NCI-H2107 treated with DMSO at 0.1 percent for 48 hours (cell line): ENCODE data around the gene CHRD.
A peak's percentile ranks its signal among the peaks of the same experiment; 100 is the strongest.

Source experiments
- DNase-seq: peaks from one replicate; lab custom pipeline; 2025; ENCODE audit not compliant: unreplicated experiment; lab: John Stamatoyannopoulos, UW

Gene CHRD

GRCh38 chr3:184360929-184361531, 18.8 kb upstream of the CHRD start:
- no peak for DNase-seq

DNA sequence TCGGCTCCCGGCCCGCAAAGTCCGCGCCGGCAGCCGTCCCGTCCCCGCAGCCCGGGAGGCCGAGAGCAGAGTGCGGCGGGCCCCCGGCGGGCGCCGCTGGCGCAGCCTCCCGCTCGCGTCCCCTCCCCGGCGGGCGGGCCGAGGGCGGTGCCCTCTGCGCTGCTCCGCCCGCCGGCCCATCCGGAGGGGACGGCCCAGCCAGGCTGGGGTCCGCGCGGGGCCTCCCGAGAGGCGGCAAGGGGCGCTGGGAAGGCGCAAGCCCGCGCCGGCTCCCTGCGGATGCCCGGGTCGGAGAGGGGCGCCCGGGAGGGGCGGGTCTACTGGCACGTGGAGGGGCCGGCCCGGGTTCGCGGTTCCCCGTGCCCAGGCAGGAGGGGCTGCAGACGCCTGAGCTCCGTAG, 18.3 kb upstream of the CHRD start, which contains the start of the genes CLCN2 and POLR2H:
CLCN2 (minus strand) TSS at position 74 of the 400 bp plus-strand sequence. CDS start 126 bp downstream, outside the sequence.
POLR2H (plus strand) TSS at position 179 of the 400 bp plus-strand sequence. CDS start 1,783 bp downstream, outside the sequence.
- no peak for DNase-seq

- peak; percentile 82 for DNase-seq
These were observed 17.8 kb upstream of the CHRD start for GRCh38 chr3:184361932-184362667.

- DNase-seq, result peak; percentile 100
These were observed 16.9 kb upstream of the CHRD start for GRCh38 chr3:184362668-184363546.

DNA sequence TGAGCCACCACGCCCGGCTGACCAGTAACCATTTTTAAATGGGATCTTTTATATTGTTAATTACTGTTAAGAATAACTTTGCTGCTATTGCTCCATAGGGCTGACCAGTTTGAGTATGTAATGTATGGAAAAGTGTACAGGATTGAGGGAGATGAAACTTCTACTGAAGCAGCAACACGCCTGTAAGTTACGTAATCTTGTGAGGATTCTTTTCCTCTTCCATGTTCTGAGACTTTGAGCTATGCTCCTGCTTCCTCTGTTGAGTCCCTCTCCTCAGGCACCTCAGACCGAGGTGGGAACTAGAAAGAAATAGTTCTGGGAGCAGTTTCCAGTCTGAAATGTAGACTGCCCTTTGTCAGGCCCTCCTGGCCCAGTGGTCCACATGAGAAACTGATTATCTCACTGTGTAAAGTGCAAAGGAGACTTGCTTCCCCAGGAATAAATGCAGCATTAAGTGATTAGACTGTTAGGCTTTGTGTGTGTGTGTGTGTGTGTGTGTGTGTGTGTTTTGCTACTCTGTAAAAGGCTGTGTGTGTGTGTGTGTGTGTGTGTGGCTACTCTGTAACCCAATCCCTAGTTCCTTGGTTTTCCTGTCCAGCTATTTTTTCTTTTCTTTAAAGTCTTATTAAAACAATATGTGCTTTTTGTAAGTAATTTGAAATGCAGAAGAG, 13.1 kb upstream of the CHRD start:
- no peak for DNase-seq

DNA sequence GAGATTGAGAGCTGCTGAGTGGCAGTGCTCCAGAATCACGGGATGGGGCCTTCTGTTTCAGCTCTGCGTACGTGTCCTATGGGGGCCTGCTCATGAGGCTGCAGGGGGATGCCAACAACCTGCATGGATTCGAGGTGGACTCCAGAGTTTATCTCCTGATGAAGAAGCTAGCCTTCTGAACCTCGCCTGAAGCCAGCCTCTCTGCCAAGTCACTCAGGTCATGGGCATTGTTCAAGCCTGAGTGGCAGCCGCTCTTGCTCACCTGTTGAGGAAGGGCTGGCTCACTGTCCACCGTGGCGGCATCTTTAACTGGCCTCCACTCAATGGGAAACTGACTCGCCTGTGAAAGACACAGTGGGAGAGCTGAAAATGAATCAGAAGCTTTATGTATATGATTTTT, 11.7 kb upstream of the CHRD start:
- no peak for DNase-seq

- no peak for DNase-seq
These were observed 11.2 kb upstream of the CHRD start for GRCh38 chr3:184368586-184369183.

DNA sequence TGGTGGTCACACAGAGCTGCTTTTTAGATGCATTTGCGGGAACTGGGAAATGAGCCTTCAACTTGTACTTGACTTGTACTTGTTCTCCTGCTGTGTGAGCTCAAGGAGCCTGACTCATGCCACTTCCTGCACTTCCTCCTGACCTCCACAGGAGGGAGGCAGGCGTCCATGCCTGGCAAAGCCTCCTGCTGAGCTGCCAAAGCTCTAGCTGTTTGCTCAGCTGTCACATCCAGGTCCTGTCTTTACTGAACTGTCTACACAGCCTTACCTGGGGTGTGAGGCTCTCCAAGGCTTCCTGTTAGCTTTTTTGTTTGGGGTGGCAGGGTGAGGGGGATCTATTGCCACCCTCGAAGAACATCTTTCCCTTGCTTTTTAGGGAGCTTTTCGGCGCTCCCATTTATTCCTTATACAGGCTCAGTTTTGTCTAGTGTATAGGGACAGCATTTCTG, 8.3 kb upstream of the CHRD start:
- peak; percentile 97 for DNase-seq

GRCh38 chr3:184372296-184372821, 7.5 kb upstream of the CHRD start:
- DNase-seq, result no peak

DNA sequence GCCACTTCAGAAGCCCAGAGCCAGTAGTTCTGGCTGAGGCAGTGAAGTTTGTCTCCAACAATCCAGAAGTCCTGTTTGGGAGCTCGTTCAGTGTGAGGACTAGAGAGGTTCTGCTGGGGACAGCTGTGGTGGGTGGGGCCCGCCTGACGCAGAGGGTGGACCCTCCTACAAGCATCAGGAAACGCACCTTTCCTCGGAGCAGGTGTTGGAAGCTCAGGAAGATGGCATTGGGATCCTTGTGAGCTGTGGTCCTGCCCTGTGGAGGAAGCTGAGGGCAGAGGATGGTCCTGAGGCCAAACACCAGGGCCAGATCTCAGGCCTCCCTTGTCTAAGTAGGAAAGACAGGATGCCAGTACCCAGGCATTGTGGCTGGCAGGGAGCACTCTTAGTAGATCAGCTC, 6.9 kb upstream of the CHRD start:
- no peak for DNase-seq

GRCh38 chr3:184373422-184373821, 6.4 kb upstream of the CHRD start:
- DNase-seq, result no peak

DNA sequence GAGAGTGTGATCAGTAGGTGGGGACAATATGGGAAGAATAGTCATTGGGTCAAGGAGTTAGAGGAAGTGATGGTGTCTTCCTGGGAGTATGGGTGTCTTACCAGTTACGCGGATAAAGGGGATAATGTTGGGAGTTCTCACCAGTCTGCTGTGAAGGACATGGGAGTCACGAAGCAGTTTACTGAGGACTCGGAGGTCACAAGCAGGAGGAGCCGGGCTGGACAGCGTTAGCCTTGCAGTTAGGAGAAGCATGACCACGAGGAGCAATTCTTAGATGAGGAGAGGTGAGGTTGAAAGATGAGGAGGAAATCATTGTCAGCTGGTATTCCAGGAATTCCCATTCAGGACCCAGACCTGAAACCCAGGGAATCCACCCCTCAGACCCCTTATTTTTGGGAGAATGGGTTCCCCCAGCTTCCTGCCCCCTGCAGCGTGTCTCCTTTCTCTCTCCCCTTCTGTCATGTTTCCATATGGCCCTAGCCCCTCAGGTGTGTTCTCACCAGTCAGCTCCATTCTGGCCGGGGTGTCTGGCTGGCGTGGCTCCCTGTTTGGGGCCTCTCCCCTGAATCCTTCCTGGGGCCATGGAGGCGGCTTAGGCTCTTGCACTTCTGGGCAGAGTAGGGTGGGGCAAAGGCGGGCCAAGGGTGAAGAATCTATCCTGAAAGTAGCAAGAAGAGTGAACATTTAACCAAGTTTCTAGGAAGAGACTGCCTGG, 4.0 kb upstream of the CHRD start:
- no peak for DNase-seq

DNA sequence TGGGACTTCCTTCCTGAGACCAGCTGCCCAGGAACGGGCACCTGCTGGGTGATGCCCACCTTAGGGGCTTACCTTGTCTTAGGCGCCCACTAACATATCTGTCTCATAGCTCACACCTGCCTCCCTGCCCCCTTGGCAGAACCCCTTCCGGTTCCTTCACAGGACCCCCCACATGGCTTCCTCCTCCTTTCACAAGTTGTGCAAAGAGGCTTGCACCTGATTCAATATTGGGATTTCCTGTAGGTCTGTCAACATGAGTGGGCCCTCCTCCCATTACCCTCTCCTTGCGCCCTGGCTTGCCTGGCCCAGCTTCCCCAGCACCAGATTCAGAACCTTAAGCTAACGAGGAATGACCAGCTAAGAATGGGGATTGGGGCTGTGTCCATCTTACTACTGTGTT, 2.5 kb upstream of the CHRD start:
- no peak for DNase-seq

- DNase-seq, result no peak
These were observed 1.9 kb upstream of the CHRD start, which contains the start of gene THPO for GRCh38 chr3:184377882-184378445. THPO (minus strand) TSS chr3:184378207; CDS start chr3:184376259, 1,948 bp downstream.

- DNase-seq, result no peak
These were observed 1.1 kb upstream of the CHRD start for GRCh38 chr3:184378651-184379357.

DNA sequence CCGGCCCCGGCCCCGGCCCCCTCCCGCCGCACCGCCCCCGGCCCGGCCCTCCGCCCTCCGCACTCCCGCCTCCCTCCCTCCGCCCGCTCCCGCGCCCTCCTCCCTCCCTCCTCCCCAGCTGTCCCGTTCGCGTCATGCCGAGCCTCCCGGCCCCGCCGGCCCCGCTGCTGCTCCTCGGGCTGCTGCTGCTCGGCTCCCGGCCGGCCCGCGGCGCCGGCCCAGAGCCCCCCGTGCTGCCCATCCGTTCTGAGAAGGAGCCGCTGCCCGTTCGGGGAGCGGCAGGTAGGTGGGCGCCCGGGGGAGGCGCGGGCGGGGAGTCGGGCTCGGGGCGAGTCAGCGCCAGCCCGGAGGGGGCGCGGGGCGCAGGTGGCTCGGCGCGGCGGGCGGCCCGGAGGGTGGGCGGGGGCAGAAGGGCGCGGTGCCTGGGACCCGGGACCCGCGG, 352 bp downstream of the CHRD start:
- no peak for DNase-seq

DNA sequence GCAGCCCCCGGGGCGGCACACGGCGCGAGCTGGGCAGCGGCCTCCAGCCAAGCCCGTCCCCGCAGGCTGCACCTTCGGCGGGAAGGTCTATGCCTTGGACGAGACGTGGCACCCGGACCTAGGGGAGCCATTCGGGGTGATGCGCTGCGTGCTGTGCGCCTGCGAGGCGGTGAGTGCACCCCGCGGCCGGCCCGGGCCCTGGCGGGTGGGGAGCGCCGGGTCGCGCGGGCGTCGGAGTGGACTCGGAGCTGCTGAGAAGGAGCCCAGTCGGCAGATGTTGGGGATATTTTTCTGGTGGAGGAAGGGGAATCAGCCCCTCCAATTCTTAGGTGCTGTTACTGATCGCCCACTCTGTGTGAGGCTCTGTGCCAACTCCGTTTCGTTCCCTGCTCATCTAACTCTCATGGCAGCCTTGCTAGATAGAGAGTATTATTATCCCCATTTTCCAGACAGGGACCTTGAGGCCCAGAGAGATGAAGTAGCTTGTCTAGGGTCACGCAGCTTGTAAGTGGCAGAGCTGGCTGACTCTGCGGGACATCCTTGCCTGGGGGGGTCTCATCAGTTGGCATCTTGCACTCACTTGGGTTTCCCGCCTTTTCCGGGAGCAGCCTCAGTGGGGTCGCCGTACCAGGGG, 890 bp downstream of the CHRD start:
- DNase-seq, result no peak
